ENCODE data around the gene GPR22.

GPR22 gene

GRCh38 chr7:107503687-107504086 lies 33.8 kb downstream of the GPR22 start:
- no peak overlapping the region for H3K4me3 ChIP-seq
- H3K27ac ChIP-seq, result no peak overlapping the region
- DNase-seq (ENCODE audit: low spot score), result no peak
- TF ChIP-seq CTCF (IDR thresholded peaks at IDR 0.05), result no peak

GRCh38 chr7:107505362-107505761 lies 35.5 kb downstream of the GPR22 start:
- TF ChIP-seq CTCF (IDR thresholded peaks at IDR 0.05), result no peak
- no peak for DNase-seq (ENCODE audit: low spot score)
- Histone ChIP-seq H3K4me3 (no peak overlapping the region), H3K27ac (no peak overlapping the region)

- no peak for DNase-seq (ENCODE audit: low spot score)
- no peak for TF ChIP-seq CTCF (IDR thresholded peaks at IDR 0.05)
- no peak overlapping the region for H3K4me3 ChIP-seq
- H3K27ac ChIP-seq, result no peak overlapping the region
These were observed 36.3 kb downstream of the GPR22 start for GRCh38 chr7:107505997-107506673.

- H3K4me3 ChIP-seq, result no peak overlapping the region
- DNase-seq (ENCODE audit: low spot score), result no peak
These were observed 37.0 kb downstream of the GPR22 start for GRCh38 chr7:107506674-107507339.

More at GRCh38 chr7:107506674-107507339, 37.0 kb downstream of the GPR22 start:
- no peak overlapping the region for H3K27ac ChIP-seq
- TF ChIP-seq CTCF (IDR thresholded peaks at IDR 0.05), result no peak
